SHP77 treated with DMSO at 0.1 percent for 48 hours (cell line): ENCODE measurements around the gene GALNT11.
"Not testable (repeated sequence)": the region's sequence is repeated elsewhere in the genome, so short reads cannot be mapped to it uniquely, and the experiment has no call there.

Experiments
- DNase-seq: peaks from one replicate; lab custom pipeline; 2025; lab: John Stamatoyannopoulos, UW

The GALNT11 gene

GRCh38 chr7:152027491-152028365 lies 2.3 kb downstream of the GALNT11 start:
- not testable (repeated sequence) for DNase-seq

GRCh38 chr7:152030059-152030458 lies 4.6 kb downstream of the GALNT11 start:
- peak; percentile 10 for DNase-seq

GRCh38 chr7:152030639-152031038 lies 5.2 kb downstream of the GALNT11 start:
- DNase-seq: not testable (repeated sequence)

- DNase-seq: no peak
Measured at GRCh38 chr7:152035817-152036216, 10.3 kb downstream of the GALNT11 start.

- DNase-seq: not testable (repeated sequence)
Measured at GRCh38 chr7:152038410-152038809, 12.9 kb downstream of the GALNT11 start.

- DNase-seq: not testable (repeated sequence)
Measured at GRCh38 chr7:152043086-152043485, 17.6 kb downstream of the GALNT11 start.

- DNase-seq: not testable (repeated sequence)
Measured at GRCh38 chr7:152044909-152045308, 19.4 kb downstream of the GALNT11 start.

DNA sequence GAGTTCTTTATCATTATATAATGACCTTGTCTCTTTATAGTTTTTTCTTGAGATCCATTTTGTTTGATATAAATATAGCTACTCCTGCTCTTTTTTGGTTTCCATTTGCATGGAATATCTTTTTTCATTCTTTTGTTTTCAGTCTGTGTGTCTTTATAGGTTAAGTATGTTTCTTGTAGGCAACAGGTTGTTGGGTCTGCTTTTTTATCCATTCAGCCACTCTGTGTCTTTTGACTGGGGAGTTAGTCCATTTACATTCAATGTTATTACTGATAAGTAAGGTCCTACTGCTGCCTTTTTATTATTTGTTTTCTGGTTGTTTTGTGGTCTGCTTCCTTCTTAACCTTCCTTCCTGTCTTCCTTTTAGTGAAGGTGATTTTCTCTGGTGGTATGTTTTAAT lies 21.1 kb downstream of the GALNT11 start:
- DNase-seq: no peak

GRCh38 chr7:152048051-152048450 lies 22.6 kb downstream of the GALNT11 start:
- no peak for DNase-seq

DNA sequence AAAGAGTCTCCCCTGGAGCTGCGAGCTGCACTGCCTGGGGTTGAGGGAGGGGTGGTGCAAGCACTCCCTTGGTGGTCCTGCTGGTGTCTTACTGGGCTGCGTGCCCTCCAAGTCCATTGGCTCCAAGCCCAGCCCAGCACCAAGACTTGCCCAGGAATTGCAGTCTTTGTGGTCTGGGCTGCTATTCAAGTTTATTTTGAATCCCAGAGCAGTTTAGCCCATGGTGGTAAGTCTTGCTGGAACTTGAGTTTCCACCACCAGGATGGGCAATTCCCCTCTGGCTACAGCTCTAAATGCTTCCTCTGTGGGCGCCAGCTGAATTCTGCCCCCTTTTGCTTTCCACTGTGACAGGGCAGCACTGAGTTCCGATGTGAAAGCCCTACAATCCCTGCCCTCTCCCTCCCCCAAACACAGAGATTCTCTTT lies 25.1 kb downstream of the GALNT11 start:
- no peak for DNase-seq

GRCh38 chr7:152051968-152052367 lies 26.5 kb downstream of the GALNT11 start:
- no peak for DNase-seq

DNA sequence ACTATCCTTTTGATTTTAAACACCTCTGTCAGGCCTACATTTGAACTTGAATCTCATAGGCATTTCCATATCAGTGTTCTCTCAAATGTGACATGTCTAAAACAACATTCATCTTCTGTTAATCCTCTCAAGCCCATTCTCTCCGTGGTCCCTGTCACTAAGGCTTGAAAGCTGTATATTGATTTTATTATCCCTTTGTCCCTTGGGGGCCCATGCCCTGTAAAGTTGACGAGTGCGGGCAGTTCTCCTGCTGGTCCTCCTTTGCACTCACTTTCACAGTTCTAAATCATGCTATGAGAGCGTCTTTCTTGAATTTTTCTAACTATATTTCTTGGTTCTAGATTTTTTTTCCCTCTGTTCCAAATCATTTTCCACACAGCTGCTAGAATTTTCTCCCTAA lies 27.3 kb downstream of the GALNT11 start:
- no peak for DNase-seq

GRCh38 chr7:152054367-152055230 lies 29.1 kb downstream of the GALNT11 start:
- DNase-seq: no peak

DNA sequence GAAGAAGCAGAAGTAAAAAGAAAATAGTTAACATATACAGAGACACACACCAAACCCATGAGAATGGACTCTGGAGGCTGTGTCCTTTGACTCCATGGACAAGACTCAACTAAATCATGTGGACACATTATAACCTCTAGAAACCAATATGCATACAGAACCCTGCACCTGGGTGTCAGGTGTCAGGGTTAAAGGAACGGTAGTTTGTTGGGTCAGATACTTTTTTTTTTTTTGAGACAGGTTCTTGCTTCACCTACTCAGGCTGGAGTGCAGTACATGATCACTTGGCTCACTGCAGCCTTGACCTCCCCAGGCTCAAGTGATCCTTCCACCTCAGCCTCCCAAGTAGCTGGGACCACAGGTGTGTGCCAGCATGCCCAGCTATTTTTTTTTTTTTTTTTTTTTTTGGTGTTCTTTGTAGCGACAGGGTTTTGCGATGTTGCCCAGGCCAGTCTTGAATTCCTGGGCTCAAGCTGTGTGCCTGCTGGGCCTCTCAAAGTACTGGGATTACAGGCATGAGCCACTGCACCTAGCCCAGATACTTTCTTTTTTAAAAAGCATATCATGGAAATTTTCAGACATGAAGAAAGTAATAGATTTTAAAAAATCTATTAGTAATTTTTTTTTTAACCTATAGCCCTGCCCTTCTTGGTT lies 31.3 kb downstream of the GALNT11 start:
- no peak for DNase-seq

DNA sequence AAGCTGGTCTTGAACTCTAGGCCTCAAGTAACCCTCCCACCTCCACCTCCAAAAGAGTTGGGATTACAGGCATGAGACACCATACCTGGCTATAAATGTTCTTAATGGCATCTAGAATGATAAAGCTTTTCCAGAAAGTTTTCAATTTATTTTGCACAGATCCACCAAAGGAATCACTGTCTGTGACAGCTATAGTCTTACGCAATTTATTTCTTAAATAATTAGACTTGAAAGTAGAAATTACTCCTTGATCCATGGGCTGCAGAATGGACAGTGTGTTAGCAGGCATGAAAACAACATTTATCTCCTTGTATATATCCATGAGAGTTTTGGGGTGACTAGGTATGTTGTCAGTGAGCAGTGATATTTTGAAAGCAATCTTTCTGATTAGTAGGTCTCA lies 33.8 kb downstream of the GALNT11 start:
- DNase-seq: no peak

GRCh38 chr7:152061086-152061485 lies 35.6 kb downstream of the GALNT11 start:
- not testable (repeated sequence) for DNase-seq

DNA sequence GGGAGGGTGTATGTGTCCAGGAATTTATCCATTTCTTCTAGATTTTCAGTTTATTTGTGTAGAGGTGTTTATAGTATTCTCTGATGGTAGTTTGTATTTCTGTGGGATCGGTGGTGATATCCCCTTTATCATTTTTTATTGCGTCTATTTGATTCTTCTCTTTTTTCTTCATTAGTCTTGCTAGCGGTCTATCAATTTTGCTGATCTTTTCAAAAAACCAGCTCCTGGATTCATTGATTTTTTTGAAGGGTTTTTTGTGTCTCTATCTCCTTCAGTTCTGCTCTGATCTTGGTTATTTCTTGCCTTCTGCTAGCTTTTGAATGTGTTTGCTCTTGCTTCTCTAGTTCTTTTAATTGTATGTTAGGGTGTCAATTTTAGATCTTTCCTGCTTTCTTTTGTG lies 37.7 kb downstream of the GALNT11 start:
- DNase-seq: not testable (repeated sequence)

DNA sequence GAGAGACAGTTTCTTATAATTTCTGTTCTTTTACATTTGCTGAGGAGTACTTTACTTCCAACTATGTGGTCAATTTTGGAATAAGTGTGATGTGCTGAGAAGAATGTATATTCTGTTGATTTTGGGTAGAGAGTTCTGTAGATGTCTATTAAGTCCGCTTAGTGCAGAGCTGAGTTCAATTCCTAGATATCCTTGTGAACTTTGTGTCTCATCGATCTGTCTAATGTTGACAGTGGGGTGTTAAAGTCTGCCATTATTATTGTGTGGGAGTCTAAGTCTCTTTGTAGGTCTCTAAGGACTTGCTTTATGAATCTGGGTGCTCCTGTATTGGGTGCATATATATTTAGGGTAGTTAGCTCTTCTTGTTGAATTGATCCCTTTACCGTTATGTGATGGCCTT lies 38.3 kb downstream of the GALNT11 start:
- not testable (repeated sequence) for DNase-seq

GRCh38 chr7:152065800-152066344 lies 40.4 kb downstream of the GALNT11 start:
- not testable (repeated sequence) for DNase-seq

GRCh38 chr7:152072421-152072820 lies 46.9 kb downstream of the GALNT11 start:
- no peak for DNase-seq

DNA sequence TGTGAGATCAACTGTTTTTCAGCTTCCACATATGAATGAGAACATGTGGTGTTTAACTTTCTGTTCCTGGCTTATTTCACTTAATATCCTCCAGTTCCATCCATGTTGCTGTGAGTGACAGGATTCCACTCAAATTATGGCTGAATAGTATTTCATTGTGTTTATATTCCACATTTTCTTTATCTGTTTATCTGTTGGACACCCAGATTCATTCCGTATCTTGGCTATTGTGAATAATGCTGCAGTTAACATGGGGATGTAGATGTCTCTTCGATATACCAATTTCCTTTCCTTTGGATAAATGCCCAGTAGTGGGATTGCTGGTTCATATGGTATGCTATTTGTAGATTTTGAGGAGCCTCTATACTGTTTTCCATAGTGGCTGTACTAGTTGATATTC lies 47.9 kb downstream of the GALNT11 start:
- DNase-seq: no peak

- DNase-seq: no peak
Measured at GRCh38 chr7:152074673-152075072, 49.2 kb downstream of the GALNT11 start.
